ENCODE data around the gene GPRC5A.

DNA sequence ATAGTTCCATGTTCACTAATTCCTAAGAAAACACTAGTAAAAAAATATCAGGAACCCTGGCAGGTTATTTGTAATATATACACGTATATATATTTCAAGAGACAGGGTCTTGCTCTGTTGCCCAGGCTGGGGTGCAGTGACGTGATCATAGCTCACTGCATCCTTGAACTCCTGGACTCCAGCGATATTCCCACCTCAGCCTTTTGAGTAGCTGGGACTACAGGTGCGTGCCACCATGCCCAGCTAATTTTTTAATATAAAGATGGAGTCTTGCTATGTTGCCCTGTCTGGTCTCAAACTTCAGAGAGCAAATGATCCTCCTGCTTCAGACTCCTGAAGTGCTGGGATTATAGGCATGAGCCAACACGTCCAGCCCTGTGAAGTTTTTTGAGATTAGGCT is 16.2 kb downstream of the GPRC5A start:
- TF ChIP-seq TAF1 (IDR thresholded peaks at IDR 0.05; ENCODE audit: borderline replicate concordance, insufficient read depth, low read length) (no peak), POLR2AphosphoS5 (IDR thresholded peaks at IDR 0.05; ENCODE audit: low read depth, low read length) (no peak)
- TF ChIP-seq, protein P1, sequence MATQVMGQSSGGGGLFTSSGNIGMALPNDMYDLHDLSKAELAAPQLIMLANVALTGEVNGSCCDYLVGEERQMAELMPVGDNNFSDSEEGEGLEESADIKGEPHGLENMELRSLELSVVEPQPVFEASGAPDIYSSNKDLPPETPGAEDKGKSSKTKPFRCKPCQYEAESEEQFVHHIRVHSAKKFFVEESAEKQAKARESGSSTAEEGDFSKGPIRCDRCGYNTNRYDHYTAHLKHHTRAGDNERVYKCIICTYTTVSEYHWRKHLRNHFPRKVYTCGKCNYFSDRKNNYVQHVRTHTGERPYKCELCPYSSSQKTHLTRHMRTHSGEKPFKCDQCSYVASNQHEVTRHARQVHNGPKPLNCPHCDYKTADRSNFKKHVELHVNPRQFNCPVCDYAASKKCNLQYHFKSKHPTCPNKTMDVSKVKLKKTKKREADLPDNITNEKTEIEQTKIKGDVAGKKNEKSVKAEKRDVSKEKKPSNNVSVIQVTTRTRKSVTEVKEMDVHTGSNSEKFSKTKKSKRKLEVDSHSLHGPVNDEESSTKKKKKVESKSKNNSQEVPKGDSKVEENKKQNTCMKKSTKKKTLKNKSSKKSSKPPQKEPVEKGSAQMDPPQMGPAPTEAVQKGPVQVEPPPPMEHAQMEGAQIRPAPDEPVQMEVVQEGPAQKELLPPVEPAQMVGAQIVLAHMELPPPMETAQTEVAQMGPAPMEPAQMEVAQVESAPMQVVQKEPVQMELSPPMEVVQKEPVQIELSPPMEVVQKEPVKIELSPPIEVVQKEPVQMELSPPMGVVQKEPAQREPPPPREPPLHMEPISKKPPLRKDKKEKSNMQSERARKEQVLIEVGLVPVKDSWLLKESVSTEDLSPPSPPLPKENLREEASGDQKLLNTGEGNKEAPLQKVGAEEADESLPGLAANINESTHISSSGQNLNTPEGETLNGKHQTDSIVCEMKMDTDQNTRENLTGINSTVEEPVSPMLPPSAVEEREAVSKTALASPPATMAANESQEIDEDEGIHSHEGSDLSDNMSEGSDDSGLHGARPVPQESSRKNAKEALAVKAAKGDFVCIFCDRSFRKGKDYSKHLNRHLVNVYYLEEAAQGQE (IDR thresholded peaks at IDR 0.05; ENCODE audit: insufficient read depth in 1 of 2, low read depth in 2 of 2, low read length in 2 of 2) = no peak
